SK-MEL-5 (cell line): ENCODE data around the gene ZFP91. TPM values are rescaled to one million over a fixed set of nuclear protein-coding genes. Genes with fewer than 3 reads are reported as not detected.
A peak's percentile ranks its signal among the peaks of the same experiment; 100 is the strongest.

Source experiments
- DNase-seq: peaks from one replicate; pipeline ENCODE4 v3.0.0-alpha.2; 2016; ENCODE audit warnings: low read depth, low spot score
- in situ Hi-C: cut with HindIII; loops from 2 replicates; pipeline ENCODE4 v1.10.0; 2016; ENCODE audit warnings: low sequenced_read_pairs, high pct_unique_total_duplicates, low pct_unique_long_range_greater_than_20kb
- total RNA-seq: library from RNA; depleted of rRNA; stranded (reverse); fragments of >200 nt; shearing (Covaris generic); gene quantifications from 2 replicates; pipeline ENCODE4 v1.2.3, GENCODE V29; 2014; rRNA removed

Gene ZFP91
- total RNA-seq, 1 experiment from 2014 or later: 58.7 TPM

DNA sequence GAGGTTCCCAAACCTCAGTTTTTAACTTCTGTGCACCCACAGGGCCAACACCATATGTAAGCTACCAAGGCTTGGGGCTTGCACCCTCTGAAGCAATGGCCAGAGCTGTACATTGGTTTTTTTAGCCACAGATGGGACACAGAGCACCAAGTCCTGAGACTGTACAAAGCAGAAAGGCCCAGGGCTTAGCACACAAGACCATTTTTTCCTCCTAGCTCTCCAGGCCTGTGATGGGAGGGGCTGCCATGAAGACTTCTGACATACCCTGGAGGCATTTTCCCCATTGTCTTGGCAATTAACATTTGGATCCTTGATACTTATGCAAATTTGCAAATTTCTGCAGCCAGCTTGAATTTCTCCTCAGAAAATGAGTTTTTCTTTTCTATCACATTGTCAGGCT lies 67.0 kb downstream of the ZFP91 start:
- in situ Hi-C loops: no loop called here
- DNase-seq: no peak

DNA sequence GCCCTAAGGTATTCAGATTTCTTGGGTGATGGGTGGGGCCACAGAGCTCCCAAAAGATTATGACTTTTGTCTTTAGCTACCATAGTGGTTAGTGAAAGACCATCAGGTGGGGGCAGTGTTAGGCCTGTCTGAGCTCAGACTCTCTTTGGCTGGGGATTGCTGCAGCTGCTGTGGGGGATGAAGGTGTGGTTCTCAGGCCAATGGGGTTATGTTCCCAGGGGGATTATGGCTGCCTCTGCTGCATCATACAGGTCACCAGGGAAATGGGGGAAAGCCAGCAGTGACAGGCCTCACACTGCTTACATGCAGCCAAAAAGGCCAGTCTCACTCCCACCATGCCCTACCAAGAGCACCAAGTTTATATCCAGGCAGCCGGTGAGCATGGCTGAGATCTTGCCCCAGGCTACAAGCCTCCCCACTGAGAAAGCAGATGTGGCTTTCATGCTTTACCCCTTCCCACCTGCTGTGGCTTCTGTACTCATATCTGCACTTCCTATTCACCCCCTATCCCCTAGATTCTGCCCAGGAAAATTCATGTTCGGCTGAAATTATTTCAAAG lies 68.4 kb downstream of the ZFP91 start:
- DNase-seq: no peak
- in situ Hi-C loops: no loop called here

DNA sequence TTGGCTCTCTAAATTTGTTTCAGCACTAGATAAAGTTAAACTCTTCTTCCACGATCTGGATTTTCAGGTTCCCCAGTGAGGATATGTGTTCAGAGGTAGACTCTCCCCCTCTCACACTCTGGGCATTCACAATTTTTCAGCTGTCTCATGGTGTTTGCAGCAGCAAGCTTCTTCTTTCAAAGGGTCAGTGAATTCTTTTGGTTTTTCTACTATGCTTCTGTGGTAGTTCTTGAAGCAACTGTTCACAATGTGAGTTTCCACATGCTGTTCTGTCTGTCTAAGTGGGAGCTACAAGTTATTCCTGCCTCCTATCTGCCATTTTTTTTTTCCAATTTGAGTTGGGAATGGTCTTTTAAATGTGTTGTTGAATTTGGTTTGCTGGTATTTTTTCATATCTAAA lies 69.0 kb downstream of the ZFP91 start:
- in situ Hi-C loops: no loop called here
- no peak for DNase-seq

DNA sequence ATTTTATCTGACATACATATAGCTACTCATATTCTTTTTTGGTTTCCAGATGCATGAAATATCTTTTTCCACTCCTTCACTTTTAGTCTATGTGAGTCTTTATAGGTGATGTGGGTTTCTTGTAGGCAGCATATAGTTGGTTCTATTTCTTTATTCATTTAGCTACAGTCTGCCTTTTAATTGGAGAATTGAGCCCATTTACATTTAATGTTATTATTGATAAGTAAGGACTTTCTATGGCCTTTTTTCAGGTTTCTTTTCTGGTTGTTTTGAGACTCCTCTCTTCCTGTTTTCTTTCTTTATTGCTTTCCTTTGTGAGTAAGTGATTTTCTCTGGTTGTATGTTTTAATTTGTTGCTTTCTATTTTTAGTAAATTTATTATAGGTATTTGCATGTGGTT lies 70.8 kb downstream of the ZFP91 start:
- DNase-seq: no peak
- in situ Hi-C loops: no loop called here

DNA sequence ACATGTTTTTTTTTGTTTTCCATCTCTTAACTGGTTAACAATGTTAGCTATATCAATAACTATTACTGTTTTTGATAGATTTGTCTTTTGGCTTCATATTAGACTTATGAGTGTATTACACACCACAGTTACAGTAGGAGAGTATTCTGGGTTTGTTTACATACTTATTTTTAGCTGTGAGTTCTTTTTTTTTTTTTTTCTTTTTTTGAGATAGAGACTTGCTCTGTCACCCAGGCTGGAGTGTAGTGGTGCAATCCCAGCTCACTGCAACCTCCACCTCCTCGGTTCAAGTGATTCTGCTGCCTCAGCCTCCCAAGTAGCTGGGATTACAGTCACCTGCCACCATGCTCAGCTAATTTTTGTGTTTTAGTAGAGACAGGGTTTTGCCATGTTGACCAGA lies 71.6 kb downstream of the ZFP91 start:
- in situ Hi-C loops: no loop called here
- no peak for DNase-seq

DNA sequence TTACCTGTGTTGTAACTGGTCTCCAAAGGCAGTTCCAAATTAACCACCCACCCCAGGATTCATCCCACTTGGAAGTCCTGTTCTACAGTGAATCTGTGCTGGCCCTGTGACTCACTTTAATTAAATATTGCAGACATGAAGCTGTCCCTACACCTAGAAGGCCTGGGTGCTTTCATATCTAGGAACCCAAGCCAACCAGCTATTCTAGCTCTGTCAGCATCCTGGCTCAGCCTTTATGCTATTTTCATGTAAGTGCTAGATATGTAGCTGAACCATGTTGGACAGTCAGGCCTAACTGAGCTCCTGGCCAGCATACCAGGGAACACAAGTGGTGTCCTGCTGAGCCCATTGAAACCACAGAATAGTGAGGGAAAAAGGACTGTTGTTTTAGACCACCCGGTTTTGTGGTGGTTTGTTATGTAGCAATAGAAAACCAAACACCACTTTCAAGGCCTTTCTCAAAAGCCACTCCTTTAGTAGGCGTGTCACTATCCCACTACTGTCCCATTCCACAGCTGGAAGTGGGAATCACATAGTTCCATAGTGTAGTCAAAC lies 73.9 kb downstream of the ZFP91 start:
- no peak for DNase-seq
- in situ Hi-C loops: no loop called here

DNA sequence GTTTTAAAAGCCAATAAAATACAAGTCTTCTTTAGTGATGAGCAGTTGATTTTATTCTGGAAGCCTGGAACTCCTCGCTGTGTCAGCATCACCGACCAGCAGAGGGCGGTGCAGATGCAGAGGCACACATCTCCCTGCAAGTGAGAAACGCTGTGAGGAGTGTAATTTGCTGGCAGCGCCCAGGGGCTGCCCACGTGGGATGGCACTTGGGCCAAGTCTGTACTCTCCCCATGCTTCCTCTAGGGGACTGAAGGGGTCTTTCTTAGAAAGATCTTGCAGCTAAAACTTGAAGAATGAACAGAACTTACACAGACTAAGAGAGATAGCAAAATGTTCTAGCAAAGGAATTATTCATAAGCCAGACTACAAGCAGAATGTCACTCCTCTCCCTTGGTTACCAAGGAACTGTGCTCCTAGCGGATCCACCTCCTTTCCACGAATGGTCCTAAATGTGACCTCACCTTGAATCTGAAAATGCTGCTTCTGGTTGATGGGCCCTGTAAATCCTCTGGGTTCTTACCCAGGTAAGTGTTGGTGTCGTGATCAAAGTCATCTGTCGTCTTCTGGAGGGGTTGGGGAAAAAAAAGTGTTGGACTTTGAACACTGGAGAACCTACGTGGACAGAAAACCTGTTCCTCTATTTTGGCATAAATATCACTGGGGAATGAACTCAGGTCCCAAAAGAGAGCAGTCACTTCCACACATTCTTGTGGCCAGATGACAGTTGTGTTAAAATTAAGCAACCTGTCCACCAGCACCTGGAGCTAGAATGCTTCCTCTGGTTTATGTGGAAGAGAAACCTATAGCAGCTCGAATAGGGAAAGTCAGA lies 75.4 kb downstream of the ZFP91 start:
- in situ Hi-C loops: no loop called here
- peak; percentile 86 for DNase-seq

DNA sequence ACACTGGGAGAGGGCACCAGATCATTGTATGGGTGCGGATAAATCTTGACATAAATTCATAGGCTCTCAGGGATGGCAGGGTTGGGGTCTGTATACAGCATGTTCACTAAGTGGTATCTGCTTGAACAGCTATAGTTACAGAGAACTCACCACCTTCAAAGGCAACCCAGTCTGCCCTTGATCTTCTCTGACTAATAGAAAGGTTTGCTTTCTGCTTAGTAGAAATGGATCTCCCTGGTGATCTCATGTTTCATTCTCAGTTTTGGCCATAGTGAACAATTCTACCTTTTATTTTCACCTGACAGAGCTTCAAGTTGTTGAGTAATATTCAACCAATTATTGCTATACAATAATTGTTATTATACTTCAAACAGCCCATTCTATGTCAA lies 76.0 kb downstream of the ZFP91 start:
- in situ Hi-C loops: no loop called here
- DNase-seq: no peak

DNA sequence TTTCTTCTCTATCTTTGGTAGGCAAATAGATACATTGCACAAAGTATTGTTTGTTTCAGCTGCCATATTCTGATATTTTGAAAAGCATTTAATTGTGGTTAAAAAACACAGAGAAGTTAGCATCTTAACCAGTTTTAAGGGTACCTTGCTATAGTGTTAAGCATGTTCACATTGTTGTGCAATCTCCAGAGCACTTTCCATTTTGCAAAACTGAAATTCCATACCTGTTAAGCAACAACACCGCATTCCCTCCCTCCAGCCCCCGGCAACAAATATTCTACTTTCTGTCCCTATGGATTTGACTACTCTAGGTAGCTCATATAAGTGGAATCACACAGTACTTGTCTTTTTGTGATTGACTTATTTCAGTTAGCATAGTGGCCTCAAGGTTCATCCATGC lies 77.5 kb downstream of the ZFP91 start:
- in situ Hi-C loops: no loop called here
- no peak for DNase-seq

DNA sequence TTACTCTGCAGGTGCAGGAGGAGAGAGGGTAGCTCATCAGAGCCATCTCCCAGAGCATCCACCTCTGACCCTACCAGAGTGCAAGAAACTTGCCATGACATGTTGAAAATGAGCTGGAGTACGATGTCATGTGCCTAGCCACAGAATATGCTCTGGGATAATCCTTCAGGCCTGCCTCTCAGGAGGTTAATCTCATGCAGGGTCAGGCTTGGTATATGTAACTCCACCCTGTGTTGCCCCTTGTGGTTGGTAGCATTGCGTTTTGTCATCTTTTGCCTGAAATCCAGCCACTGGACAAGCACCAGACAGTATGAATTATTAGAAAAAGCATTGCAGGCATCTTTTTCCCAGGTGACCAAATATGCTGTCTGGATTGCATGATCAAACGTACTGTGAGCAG lies 79.8 kb downstream of the ZFP91 start:
- in situ Hi-C loops: no loop called here
- no peak for DNase-seq

DNA sequence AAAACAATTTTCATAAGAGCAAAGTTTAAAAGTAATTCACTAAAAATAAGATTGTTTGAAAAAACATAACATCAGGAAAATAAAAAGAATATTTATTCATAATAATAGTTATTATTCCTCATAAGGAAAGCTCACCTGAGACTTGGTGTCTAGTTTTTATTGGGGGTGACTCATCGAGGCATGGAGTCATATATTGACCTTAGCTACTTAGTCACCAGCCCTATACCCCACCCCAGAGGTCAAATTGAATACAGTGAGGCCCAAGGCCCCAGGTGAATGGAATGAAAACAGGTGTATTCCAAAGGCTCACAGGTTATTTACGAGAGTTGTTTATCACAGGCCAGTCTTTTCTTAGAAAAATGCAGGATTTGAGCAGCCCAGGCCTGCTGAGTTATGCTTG lies 80.5 kb downstream of the ZFP91 start:
- no peak for DNase-seq
- in situ Hi-C loops: no loop called here

DNA sequence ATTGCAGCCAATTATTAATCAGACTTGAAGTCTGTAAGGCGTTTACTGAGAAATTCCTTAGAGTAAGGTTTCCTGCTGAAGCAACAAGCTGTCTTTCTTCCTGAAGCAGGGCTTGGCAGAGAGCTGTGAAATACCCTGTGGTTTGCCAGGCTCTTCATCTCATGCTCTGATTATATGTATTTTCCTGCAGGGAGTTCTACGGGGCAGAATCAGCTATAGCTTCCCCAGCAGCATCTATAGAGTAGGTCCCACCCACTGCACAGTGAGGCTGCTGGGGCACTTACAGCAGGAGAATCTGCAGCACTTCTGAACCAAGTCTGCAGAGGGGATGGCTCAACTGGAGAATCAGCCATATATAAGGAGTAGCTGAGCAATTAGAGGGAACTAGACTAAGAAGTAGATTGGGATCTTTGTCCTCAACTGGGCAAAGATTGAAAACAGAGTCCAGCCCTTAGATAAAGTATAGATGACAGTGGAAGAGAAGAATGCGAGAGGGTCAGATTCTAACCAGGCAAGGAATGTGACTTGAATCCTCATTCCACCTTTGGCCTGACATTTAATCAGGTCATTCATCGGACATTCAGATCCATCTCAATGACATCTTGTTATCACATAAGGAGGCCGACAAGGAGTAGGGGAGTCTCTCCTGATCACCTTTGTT lies 81.2 kb downstream of the ZFP91 start:
- DNase-seq: no peak
- in situ Hi-C loops: no loop called here

Other genes starting within 250 kb of the ZFP91 start
- gene OR5B17, start 220.0 kb upstream of the ZFP91 start, total RNA-seq: not detected in 2 replicates
- gene OR5B3, start 172.2 kb upstream of the ZFP91 start, total RNA-seq: not detected in 2 replicates
- not detected in 2 replicates for gene OR5B2, start 150.9 kb upstream of the ZFP91 start, total RNA-seq
- gene OR5B12, start 136.8 kb upstream of the ZFP91 start, total RNA-seq: not detected in 2 replicates
- not detected in 2 replicates for gene OR5B21, start 71.0 kb upstream of the ZFP91 start, total RNA-seq
- 10.3 and 11.4 TPM in 2 replicates for gene LPXN, start 3.2 kb upstream of the ZFP91 start, total RNA-seq
- 1.2 and 2.1 TPM in 2 replicates for gene CNTF, start 43.6 kb downstream of the ZFP91 start, total RNA-seq
- gene GLYAT, start 152.9 kb downstream of the ZFP91 start, total RNA-seq: not detected in 2 replicates